Loucy (cell line): Measurements from ENCODE around the gene PSMC6.

Experiments
- H2AFZ ChIP-seq: fragments of 200-600 bp; sonication (generic); 2 replicates; pipeline ENCODE4 v1.6.0; 2016; ENCODE audit warnings: antibody characterized with exemption, mild to moderate bottlenecking, low read length, moderate library complexity
- H3F3A ChIP-seq: fragments of 200-600 bp; 2 replicates; pipeline ENCODE4 v1.6.0; 2016; ENCODE audit warnings: antibody characterized with exemption, low read depth, mild to moderate bottlenecking
- H3K27me3 ChIP-seq: fragments of 200-600 bp; sonication (generic); 2 replicates; pipeline ENCODE4 v1.6.1; 2014; ENCODE audit warnings: low read length, mild to moderate bottlenecking; ENCODE audit not compliant: insufficient read depth, poor library complexity, severe bottlenecking
- H3K36me3 ChIP-seq: fragments of 200-600 bp; sonication (generic); 2 replicates; pipeline ENCODE4 v1.6.1; 2016; ENCODE audit warnings: low read length; ENCODE audit not compliant: insufficient read depth
- H3K4me1 ChIP-seq: fragments of 200-600 bp; sonication (generic); 2 replicates; pipeline ENCODE4 v1.5.1; 2014; ENCODE audit warnings: low read length, mild to moderate bottlenecking; ENCODE audit not compliant: insufficient read depth, poor library complexity, severe bottlenecking
- H3K4me2 ChIP-seq: fragments of 200-600 bp; sonication (generic); 2 replicates; pipeline ENCODE4 v1.6.0; 2014; ENCODE audit warnings: antibody characterized with exemption, low read length, low read depth, mild to moderate bottlenecking; ENCODE audit not compliant: poor library complexity, severe bottlenecking
- H3K4me3 ChIP-seq: fragments of 200-600 bp; sonication (generic); 2 replicates; pipeline ENCODE4 v1.5.1; 2014; ENCODE audit warnings: low read length, mild to moderate bottlenecking, mixed read lengths; ENCODE audit not compliant: poor library complexity, severe bottlenecking
- H3K79me2 ChIP-seq: fragments of 200-600 bp; sonication (generic); 2 replicates; pipeline ENCODE4 v1.6.1; 2014; ENCODE audit warnings: low read length; ENCODE audit not compliant: insufficient read depth
- H3K9ac ChIP-seq: fragments of 200-600 bp; sonication (generic); 2 replicates; pipeline ENCODE4 v1.6.0; 2014; ENCODE audit warnings: mild to moderate bottlenecking, low read depth, low read length, moderate library complexity; ENCODE audit not compliant: poor library complexity, severe bottlenecking
- H3K9me2 ChIP-seq: fragments of 200-600 bp; sonication (generic); replicated peaks from 2 replicates; pipeline ENCODE4 v1.6.1; 2016; ENCODE audit warnings: low read depth, low read length, mixed read lengths
- H3K9me3 ChIP-seq: fragments of 200-600 bp; sonication (generic); 2 replicates; pipeline ENCODE4 v1.6.1; 2014; ENCODE audit warnings: mild to moderate bottlenecking, antibody characterized with exemption, low read length, low read depth; ENCODE audit not compliant: insufficient read depth
- H4K20me1 ChIP-seq: fragments of 200-600 bp; sonication (generic); 2 replicates; pipeline ENCODE4 v1.6.0; 2014; ENCODE audit warnings: antibody characterized with exemption, low read length, mild to moderate bottlenecking; ENCODE audit not compliant: insufficient read depth, poor library complexity, severe bottlenecking
- CTCF ChIP-seq: fragments of 200-600 bp; sonication (generic); conservative IDR thresholded peaks from 2 replicates; pipeline ENCODE4 v1.5.1; 2014; ENCODE audit warnings: mild to moderate bottlenecking, antibody characterized with exemption, low read length
- EZH2phosphoT487 ChIP-seq: fragments of 200-600 bp; IDR thresholded peaks from 2 replicates; pipeline ENCODE4 v1.6.1; 2018; ENCODE audit warnings: antibody characterized with exemption, mild to moderate bottlenecking, moderate library complexity, borderline replicate concordance

PSMC6 gene

GRCh38 chr14:52692248-52692962 is 14.6 kb upstream of the PSMC6 start:
- Histone ChIP-seq H3K9me2 (no peaks in the 10 kb centered on the region), H3K79me2 (peaks cover 84% of the 10 kb centered on the region), H3K27me3 (no peaks in the 10 kb centered on the region), H2AFZ (no peak overlapping the region), H3K9ac (peak overlapping the region; percentile 87), H3K9me3 (no peaks in the 10 kb centered on the region), H4K20me1 (peaks cover 71% of the 10 kb centered on the region), H3F3A (peaks cover 5% of the 10 kb centered on the region; the same call in 1 of the 2 replicates), H3K36me3 (no peaks in the 10 kb centered on the region), H3K4me2 (peak overlapping the region; percentile 86), H3K4me3 (peak overlapping the region; percentile 82), H3K4me1 (peaks cover 59% of the 10 kb centered on the region)
- TF ChIP-seq CTCF (no peak), EZH2phosphoT487 (no peak)

- peaks cover 65% of the 10 kb centered on the region for H4K20me1 ChIP-seq
Observed at GRCh38 chr14:52693036-52693435, 14.0 kb upstream of the PSMC6 start.

GRCh38 chr14:52693532-52693931 is 13.5 kb upstream of the PSMC6 start:
- peak overlapping the region; percentile 87 for H3K9ac ChIP-seq
- no peak overlapping the region for H2AFZ ChIP-seq
- peaks cover 5% of the 10 kb centered on the region; the same call in 1 of the 2 replicates for H3F3A ChIP-seq
- no peaks in the 10 kb centered on the region for H3K36me3 ChIP-seq
- peaks cover 72% of the 10 kb centered on the region for H3K79me2 ChIP-seq
- no peak for TF ChIP-seq EZH2phosphoT487
- TF ChIP-seq CTCF = no peak
- peak overlapping the region; percentile 86 for H3K4me2 ChIP-seq
- no peaks in the 10 kb centered on the region for H3K9me2 ChIP-seq
- no peaks in the 10 kb centered on the region for H3K27me3 ChIP-seq
- H3K9me3 ChIP-seq = no peaks in the 10 kb centered on the region
- H3K4me3 ChIP-seq = peak overlapping the region; percentile 82
- H3K4me1 ChIP-seq = peaks cover 47% of the 10 kb centered on the region
- H4K20me1 ChIP-seq = peaks cover 60% of the 10 kb centered on the region

More at GRCh38 chr14:52693036-52693435, 14.0 kb upstream of the PSMC6 start:
- Histone ChIP-seq H3K9me3 (no peaks in the 10 kb centered on the region), H3K9ac (peak overlapping the region; percentile 87), H2AFZ (no peak overlapping the region), H3K4me2 (peak overlapping the region; percentile 86), H3F3A (peaks cover 5% of the 10 kb centered on the region; the same call in 1 of the 2 replicates), H3K9me2 (no peaks in the 10 kb centered on the region), H3K4me3 (peak overlapping the region; percentile 82), H3K4me1 (peaks cover 52% of the 10 kb centered on the region), H3K27me3 (no peaks in the 10 kb centered on the region), H3K36me3 (no peaks in the 10 kb centered on the region), H3K79me2 (peaks cover 77% of the 10 kb centered on the region)
- TF ChIP-seq EZH2phosphoT487 (no peak), CTCF (no peak)
